Measurements from ENCODE around the gene ST6GALNAC2.
"Not testable (repeated sequence)": the region's sequence is repeated elsewhere in the genome, so short reads cannot be mapped to it uniquely, and the experiment has no call there.

The ST6GALNAC2 gene

GRCh38 chr17:76543826-76544545 is 41.7 kb downstream of the ST6GALNAC2 start:
- in situ Hi-C loops (cut with HindIII; ENCODE audit: low sequenced_read_pairs), result no loop called here

- in situ Hi-C loops (cut with HindIII; ENCODE audit: low sequenced_read_pairs), result no loop called here
These were observed 42.2 kb downstream of the ST6GALNAC2 start for GRCh38 chr17:76543482-76543825.

- in situ Hi-C loops (cut with HindIII; ENCODE audit: low sequenced_read_pairs), result no loop called here
These were observed 42.7 kb downstream of the ST6GALNAC2 start for GRCh38 chr17:76542984-76543383.

- in situ Hi-C loops (cut with HindIII; ENCODE audit: low sequenced_read_pairs), result no loop called here
These were observed 43.1 kb downstream of the ST6GALNAC2 start for GRCh38 chr17:76542566-76542971.

DNA sequence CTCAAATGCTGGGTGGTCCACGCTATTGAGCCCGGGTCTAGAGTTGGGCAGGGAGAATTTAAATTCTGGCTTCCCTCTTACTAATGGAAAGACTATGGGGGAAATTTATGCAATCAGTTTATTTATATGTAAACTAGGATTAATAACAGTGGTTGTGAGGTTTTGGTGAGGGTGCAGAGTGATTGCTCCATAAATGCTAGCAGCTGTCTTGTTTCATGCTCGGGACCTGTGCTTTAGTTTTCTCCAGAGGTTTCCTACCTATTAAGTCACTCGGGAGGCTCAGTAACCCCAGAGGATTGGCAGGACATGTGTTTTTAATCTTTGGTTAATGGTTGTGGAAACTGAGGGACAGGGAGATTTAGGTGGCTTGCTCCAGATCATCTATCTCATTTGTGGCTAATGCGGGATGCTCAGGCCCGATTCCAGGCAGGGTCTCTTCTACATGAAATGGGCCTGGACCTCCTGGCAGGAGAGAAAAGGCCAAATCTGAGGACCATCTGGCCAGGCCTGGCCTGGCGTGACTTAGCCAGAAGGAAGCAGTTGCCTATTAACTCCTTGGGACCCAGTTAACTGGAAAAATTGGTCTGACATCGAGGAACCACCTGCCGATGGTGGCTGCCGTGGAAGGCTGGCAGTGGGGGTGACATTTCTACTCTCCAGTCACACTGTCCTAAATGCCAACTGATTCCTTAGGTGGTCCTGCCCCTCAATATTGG is 43.8 kb downstream of the ST6GALNAC2 start:
- in situ Hi-C loops (cut with HindIII; ENCODE audit: low sequenced_read_pairs), result no loop called here

- in situ Hi-C loops (cut with HindIII; ENCODE audit: low sequenced_read_pairs), result no loop called here
These were observed 45.0 kb downstream of the ST6GALNAC2 start for GRCh38 chr17:76540381-76541300.

GRCh38 chr17:76539631-76540271 is 45.9 kb downstream of the ST6GALNAC2 start, which contains the start of gene PRCD:
Gene PRCD, plus strand, starts transcription at chr17:76540044. Its CDS starts 98 bp downstream, at chr17:76540142.
- in situ Hi-C loops (cut with HindIII; ENCODE audit: low sequenced_read_pairs), result no loop called here

DNA sequence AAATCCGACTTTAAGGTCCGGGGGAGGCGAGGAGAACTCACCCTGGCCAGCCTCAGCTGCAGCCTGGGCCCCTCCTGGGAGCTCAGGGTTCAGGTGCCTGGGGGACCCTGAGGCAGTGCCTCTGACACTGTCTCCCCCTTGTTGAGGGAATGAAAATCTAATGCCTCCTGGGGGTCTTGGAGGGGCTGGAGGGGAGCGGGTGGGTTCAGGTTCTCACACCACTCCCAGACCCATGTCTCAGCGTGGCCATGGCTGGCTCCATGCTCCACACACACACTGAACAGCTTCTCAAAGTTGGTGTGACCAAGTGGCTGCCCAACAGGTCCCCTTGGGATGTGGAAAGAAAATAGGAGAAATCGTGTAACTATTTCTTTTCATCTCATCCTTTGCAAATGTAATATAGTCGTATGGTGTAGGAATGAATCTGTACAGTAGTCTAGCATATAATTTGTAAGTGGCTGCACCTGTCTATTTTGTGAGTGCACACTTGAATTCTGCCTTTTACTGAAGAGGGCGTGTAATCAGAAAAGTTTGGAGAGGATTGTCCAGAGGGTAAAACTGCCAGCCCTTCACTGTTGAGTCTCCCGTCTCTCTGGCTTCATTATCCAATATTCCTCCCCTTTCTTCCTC is 46.6 kb downstream of the ST6GALNAC2 start:
- in situ Hi-C loops (cut with HindIII; ENCODE audit: low sequenced_read_pairs), result no loop called here

- in situ Hi-C loops (cut with HindIII; ENCODE audit: low sequenced_read_pairs), result no loop called here
These were observed 47.3 kb downstream of the ST6GALNAC2 start for GRCh38 chr17:76538281-76538931.

- in situ Hi-C loops (cut with HindIII; ENCODE audit: low sequenced_read_pairs), result no loop called here
These were observed 47.9 kb downstream of the ST6GALNAC2 start, which contains the start of gene CYGB for GRCh38 chr17:76537578-76538280. Gene CYGB, minus strand, starts transcription at chr17:76537709. Its CDS starts 167 bp downstream, at chr17:76537542.

- in situ Hi-C loops (cut with HindIII; ENCODE audit: low sequenced_read_pairs), result no loop called here
These were observed 48.4 kb downstream of the ST6GALNAC2 start for GRCh38 chr17:76537288-76537577.

DNA sequence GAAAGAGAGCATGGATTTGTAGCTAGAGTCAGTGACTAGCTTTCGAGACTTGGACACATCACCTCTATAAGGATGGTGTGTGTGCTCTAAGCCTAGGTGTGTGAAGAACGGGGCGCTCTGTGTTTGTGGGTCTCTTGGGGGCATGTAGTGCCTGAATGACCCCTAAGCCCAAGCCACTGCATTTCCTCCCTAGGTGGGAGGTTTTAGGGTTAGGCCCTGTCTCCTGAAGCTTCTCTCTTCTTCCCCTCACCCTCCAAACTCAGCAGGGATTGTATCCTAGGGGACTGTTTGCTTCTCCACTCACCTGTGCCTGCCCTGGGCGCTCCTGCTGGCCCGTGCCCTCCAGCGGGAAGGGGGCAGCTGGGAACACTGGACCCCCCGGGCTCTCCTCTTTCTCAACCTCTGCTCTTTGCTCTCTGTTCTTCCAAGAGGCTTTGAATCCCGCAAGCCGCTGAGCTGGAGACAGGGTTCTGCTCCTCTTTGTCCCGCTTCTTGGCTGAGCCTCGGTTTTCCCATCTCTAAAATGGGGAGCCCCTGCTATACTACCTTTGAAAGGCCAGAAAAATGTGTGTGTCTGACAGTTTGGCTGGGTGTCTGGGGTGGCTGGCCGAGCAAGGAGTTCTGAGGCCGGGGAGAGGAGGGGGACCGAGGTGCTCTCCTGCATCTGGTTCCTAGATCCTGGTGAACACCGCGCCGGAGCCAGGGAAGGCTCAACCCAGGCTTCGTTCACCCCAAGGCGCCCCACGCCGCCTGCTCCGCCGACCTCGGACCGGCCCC is 49.0 kb downstream of the ST6GALNAC2 start:
- in situ Hi-C loops (cut with HindIII; ENCODE audit: low sequenced_read_pairs), result no loop called here

DNA sequence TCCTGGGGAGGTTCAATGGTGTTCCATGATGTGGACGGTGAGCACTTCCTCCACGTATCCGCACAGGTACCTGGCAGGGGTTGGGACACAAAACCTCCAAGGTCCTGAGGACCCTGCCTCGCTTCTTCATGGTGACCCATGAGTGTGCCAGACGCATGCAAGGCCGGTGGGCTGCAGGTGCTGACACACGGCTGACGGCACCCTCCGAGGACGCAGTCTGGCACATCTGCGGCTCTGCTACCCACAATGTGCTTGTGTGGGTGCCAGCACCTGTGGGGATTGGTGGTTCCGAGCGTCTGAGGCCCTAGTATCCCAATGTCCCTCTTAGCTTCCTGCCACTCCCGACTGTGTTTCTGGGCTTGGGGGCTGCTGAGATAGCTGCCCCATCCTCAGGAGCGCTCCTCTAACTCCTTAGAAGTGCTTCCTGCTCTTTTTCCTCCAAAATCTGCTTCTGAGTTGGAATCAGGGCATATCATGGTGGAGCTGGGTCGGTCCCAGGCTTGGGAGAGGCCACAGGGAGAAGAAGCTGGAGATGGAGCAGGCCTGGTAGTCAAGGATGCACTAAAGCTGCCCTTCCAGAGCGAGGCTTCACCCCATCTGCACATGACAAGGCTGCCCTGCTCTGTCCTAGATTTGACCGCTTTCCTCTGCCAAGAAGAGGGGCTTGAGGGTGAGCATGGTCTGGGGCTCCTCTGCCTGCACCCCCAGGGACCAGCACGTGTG is 49.7 kb downstream of the ST6GALNAC2 start:
- in situ Hi-C loops (cut with HindIII; ENCODE audit: low sequenced_read_pairs), result no loop called here

DNA sequence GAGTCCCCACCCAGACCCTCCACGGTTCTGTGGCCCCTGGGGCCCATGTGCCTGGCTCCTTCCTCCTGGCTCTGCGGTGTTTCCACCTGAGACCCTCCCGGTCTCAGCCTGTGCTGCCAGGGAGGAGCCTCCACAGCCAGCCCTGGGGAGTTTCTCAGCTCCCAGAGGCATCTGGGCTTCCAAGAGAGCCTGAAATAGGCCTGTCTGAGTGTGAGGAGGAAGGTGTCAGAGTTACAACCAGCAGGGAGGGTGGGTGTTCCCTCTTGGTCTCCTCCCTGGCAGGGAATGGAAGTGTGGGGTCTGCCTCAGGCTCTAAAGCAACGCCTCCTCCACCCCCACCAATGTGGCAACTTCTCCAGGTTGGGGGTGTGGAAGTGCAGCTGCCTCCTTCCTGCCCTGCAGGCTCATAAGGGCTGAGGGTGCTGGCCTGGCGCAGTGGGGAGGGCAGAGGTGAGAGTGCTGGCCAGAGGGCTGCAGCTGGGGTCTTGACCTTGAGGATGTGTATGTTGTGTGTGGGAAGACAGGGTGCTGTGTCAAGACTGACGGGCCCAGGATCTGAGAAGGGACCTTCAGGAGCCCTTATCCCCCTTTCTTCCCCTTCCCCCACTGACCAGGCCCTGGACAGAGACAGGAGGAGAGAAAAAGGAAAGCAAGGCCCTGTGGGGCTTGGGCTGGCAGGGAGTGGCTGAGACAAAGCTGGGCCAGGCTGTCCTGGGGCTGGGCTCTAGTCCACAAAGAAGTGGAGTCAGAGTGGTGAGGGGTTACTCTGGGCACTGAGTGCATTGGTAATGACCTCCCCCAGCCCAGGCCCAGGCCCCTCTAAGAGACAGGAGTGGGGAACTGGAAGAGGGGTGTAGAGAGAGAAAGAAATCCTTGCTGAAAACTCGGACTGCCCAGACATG is 50.6 kb downstream of the ST6GALNAC2 start:
- in situ Hi-C loops (cut with HindIII; ENCODE audit: low sequenced_read_pairs), result no loop called here

- in situ Hi-C loops (cut with HindIII; ENCODE audit: low sequenced_read_pairs), result not testable (repeated sequence)
These were observed 51.9 kb downstream of the ST6GALNAC2 start for GRCh38 chr17:76533640-76534359.

DNA sequence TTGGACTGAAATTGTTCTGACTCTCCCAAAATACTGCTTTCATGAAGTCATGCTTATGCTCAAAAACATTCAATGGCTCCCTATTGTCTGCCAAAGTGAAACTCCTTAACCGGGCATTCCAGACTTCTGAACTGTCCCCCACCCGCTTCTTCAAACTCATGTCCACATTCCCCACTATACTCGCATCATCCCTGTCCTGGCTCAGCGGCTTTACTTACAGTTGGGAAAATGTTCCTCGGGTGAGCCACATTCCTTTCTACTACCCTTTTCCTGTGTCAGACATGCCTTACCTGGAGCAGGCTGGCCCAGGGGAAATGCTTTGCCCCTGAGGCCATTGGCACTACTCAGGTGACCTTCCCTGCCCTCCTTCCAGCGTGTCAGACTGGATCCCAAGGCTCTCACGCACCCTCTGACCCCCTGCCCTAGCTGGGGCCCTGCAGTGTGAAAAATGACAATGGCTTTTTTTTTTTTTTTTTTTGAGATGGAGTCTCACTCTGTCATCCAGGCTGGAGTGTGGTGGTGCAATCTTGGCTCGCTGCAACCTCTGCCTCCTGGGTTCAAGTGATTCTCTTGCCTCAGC is 53.5 kb downstream of the ST6GALNAC2 start:
- in situ Hi-C loops (cut with HindIII; ENCODE audit: low sequenced_read_pairs), result no loop called here
